AG09319 (cell line): ENCODE results near the gene DPY30.
A peak's percentile ranks its signal among the peaks of the same experiment; 100 is the strongest.

Experiments
- DNase-seq: peaks from one replicate; pipeline ENCODE4 v3.0.0-alpha.2; 2010; ENCODE audit warnings: low read depth; ENCODE audit errors: extremely low read depth
- CTCF ChIP-seq: IDR thresholded peaks from 2 replicates; pipeline ENCODE4 v1.5.1; 2011; ENCODE audit warnings: low read depth, mild to moderate bottlenecking, inconsistent platforms, low read length, moderate library complexity

DPY30 gene

GRCh38 chr2:32039447-32040219, at the start of gene DPY30:
Gene DPY30, minus strand, starts transcription at chr2:32039805. Its CDS starts 349 bp downstream, at chr2:32039456.
- TF ChIP-seq CTCF, result no peak
- peak; percentile 81 for DNase-seq

- DNase-seq, result no peak
These were observed 34.5 kb upstream of the DPY30 start for GRCh38 chr2:32074134-32074506.

GRCh38 chr2:32067549-32067948, 27.9 kb upstream of the DPY30 start:
- no peak for DNase-seq
- TF ChIP-seq CTCF, result no peak

More at GRCh38 chr2:32074134-32074506, 34.5 kb upstream of the DPY30 start:
- no peak for TF ChIP-seq CTCF

- no peak for DNase-seq
- no peak for TF ChIP-seq CTCF
These were observed 25.1 kb upstream of the DPY30 start for GRCh38 chr2:32064713-32065112.

GRCh38 chr2:32064021-32064601, 24.5 kb upstream of the DPY30 start:
- DNase-seq, result no peak
- TF ChIP-seq CTCF, result no peak

- DNase-seq, result peak; percentile 87
- peak; percentile 32 for TF ChIP-seq CTCF
These were observed 23.9 kb upstream of the DPY30 start, which contains the start of gene SPAST for GRCh38 chr2:32063310-32064020. Gene SPAST, plus strand, starts transcription at chr2:32063556. Its CDS starts 276 bp downstream, at chr2:32063832.
